HG03354 (cell line): ENCODE measurements around the gene MYL11.

Experiments used
- ATAC-seq: cut with Tn5 transposase; IDR thresholded peaks from one replicate; pipeline ENCODE4 v1.9.1; 2021; ENCODE audit warnings: mild to moderate bottlenecking; ENCODE audit not compliant: unreplicated experiment, poor library complexity, severe bottlenecking

The MYL11 gene

GRCh38 chr16:30369091-30369937 is 5.3 kb upstream of the MYL11 start:
- no peak for ATAC-seq

GRCh38 chr16:30369938-30370455 is 4.6 kb upstream of the MYL11 start:
- ATAC-seq = peak; percentile 16

DNA sequence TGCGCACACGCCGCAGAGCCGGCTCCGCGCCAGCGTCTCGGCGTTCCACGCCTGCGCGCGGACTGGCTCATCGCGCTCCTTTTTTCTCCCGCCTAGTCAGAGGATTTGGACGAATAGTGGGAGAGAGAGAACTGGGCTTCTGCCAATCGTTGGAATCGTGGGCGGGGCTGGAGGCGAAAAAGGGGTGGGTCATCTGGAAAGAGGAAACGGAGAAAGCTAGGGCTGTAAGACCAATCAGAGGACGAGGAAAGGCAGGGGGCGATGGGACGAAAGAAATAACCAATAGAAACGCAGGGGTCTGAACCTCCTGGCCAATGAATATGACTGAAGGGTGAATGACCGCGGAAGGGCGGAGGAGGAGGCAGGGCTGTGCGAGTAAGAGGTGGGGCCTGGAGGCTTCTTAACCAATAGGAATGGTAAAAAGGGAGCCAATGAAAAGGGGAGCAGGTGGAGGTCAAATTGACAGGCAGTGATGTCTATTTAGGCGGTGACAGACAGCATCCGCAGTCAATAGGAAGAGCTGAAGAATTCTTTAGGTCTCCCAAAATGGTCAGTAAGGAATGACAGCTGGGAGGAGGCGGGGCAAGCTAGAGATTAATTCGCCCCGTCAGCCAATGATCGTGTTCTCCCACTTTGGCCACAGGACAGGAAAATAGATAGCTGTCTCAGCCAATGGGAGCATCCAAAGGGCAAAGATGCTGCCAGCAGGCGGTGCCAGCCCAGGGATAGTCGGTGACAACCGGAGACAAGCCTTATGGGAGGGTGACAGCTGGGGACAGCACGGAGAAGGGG is 4.0 kb upstream of the MYL11 start, which contains the start of gene TBC1D10B:
Gene TBC1D10B (minus strand): TSS at position 39 of the 792 bp plus-strand sequence. CDS start 311 bp downstream, outside the sequence.
- peak; percentile 79 for ATAC-seq

- no peak for ATAC-seq
Observed at GRCh38 chr16:30371248-30371816, 3.3 kb upstream of the MYL11 start.

DNA sequence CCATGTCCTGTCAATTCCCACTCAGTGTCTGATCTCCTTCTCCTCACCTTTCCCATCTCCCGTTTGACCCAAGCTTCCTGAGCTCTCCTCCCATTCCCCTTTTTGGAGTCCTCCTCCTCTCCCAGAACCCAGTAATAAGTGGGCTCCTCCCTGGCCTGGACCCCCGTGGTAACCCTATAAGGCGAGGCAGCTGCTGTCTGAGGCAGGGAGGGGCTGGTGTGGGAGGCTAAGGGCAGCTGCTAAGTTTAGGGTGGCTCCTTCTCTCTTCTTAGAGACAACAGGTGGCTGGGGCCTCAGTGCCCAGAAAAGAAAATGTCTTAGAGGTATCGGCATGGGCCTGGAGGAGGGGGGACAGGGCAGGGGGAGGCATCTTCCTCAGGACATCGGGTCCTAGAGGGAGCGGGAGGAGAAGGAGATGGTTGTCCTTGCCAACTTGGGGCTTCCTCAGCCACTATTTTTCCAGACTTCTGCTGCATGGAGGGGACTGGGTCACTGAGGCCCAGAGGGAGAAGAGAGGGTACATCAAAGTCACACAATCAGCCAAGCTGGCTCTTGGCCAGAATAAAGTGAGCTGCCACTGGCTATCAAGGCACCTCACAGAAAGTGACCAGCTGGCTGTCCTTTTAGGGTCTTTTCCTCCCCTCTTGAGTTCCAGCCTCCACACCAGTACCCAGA is 2.4 kb upstream of the MYL11 start:
- ATAC-seq = no peak

DNA sequence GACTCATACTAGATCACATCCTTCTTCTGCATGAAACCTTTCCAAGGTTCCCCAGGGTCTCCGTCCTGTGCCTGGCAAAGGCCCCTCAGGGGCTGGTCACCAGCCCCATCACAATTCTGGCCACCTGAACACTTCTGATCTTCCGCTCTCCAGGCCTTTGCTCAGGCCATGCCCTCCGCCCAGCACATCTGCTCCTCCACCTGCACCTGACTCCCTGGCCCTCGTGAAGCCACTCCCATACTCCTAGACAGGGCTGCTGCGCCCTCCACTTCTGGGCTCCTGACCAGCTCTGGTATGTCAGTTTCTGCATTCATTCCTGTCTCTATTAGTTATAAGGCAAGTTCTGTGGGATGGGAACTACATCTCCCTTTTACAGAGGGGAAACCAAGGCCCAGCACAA is 1.9 kb upstream of the MYL11 start:
- ATAC-seq = no peak

DNA sequence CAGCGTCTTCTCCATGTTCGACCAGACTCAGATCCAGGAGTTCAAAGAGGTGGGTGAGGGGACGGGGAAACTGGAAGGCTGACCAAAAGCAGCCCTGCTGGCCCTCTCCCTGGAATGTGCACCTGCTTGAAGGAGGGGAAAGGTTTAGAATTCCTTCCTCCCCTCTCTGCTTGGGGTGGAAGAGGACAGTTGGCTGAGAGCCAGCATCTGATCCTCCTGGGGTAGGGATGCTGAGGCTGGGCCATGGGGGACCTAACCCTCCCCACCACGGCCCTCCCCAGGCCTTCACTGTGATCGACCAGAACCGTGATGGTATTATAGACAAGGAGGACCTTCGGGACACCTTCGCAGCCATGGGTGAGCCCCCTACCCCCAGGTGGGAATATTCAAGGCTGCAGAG is 1.3 kb downstream of the MYL11 start:
- no peak for ATAC-seq

DNA sequence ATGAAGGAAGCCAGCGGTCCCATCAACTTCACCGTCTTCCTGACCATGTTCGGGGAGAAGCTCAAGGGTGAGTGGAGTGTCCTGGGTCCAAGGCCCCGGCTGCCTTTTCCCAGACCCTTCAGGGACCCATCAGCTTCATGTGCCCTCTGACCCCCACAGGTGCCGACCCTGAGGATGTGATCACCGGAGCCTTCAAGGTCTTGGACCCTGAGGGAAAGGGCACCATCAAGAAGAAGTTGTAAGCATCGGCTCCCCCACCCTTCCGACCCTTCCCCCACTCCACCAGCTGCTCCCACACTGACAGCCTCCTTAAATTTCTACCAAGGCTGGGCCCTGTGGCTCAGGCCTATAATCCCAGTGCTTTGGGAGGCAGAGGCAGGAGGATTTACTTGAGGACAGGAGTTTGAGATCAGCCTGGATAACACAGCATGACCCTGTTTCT is 1.9 kb downstream of the MYL11 start:
- no peak for ATAC-seq

DNA sequence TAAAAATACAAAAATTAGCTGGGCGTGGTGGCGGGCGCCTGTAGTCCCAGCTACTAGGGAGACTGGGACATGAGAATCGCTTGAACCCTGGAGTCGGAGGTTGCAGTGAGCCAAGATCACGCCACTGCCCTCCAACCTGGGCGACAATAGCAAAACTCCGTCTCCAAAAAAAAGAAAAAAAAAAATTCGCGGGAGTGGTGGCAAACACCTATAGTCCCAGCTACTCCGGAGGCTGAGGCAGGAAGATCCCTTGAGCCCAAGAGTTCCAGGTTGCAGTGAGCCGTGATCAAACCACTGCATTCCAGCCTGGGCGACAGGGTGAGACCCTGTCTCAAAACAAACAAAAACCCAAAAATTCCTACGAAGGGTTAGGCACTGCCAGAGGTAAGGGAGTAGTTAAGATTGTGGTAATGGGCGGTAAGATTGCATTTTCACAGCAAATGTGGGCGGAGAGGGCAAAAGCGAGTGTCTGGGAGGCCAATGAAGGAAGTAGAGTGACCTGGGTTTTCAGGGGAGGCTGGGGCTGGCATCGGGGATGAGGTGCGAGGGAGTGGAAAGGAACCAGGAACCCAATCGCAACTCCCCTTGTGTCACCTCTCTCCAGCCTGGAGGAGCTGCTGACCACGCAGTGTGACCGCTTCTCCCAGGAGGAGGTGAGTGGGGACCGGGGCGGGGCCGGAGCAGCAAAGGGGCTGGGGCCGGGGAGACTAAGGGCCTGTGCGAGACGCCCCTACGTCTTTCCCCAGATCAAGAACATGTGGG is 2.6 kb downstream of the MYL11 start:
- ATAC-seq = no peak

DNA sequence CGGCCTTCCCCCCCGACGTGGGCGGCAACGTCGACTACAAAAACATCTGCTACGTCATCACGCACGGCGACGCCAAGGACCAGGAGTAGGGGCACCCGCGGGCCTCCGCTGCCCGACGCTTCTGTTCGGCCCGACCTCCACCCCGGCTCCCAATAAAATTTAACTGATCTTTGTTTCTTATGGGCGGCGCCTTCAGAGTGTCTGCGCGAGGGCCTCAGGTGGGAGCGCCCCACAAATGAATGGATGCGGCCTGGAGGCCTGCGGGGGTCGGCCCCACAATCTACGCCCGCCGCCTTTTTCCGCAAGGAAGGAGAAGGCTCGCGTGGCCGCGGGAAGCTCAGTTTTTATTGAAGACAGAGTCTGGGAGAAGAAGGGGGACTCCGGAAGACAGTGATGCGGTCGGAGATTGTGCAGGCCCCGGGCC is 3.2 kb downstream of the MYL11 start:
- peak; percentile 47 for ATAC-seq

DNA sequence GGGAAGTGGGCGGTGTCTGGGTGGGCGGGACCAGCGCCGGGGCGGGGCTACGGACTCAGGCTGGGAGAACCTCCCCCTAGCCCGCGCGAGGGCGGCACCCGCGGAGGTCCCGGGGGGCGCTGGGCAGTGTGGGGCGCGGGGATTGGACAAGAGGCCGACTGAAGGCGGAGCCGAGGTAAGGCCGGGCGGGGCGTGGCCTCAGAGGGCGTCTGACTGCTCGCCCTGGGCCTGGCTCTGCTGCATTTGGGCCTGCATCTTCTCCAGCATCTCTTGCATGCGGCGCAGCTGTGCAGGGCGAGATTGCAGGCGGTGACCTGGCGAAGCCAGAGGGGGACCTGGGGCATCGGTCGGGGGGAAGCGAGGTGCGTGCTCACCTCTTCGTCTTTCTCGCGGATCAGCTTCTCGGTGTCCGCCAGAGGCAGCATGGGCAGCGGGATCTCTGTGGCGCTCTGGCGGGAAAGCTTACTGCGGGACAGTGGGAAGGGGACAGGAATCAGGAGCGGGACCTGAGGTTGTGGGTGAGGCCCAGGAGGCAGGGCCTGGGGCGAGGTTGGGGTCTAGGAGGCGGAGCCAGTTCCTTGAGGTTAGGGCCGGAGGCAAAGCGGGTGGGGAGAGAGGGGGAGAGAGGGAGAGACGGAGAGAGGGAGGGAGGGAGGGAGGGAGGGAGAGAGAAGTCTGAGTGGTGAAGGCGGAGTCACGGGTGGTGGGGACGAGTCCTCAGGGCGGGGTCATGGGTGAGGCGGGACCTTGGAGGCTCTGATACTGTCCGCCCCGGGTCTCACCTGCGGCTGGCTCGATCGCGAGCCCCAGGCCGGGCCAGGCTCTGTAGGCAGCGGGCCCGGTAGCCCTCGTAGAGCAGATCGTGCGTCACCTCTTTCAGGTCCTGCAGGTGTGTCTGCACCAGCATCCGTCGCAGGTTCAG is 3.9 kb downstream of the MYL11 start:
- peak; percentile 86 for ATAC-seq

- ATAC-seq = peak; percentile 1
Observed at GRCh38 chr16:30379158-30379783, 4.7 kb downstream of the MYL11 start.

GRCh38 chr16:30380072-30380802 is 5.6 kb downstream of the MYL11 start:
- ATAC-seq = no peak

DNA sequence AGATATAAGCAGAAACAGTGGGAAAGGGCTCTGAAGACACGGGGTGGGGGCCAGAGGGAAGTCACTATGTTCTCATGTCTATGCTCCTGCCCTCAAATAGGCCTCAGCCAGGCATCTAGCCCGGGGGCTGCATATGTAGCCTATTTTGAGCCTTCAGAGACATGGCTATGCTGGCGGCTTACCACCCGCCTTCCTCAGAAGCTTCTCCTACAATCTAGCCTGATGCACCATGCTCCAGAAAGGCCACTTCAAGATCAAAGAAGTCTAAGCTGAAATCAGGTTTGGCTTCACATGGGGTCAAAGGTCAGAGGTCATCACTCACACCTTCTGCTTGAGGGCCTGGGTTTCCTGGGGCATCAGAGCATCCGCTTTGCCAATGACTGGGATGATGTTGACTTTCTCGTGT is 6.2 kb downstream of the MYL11 start:
- no peak for ATAC-seq

GRCh38 chr16:30381291-30382041 is 6.9 kb downstream of the MYL11 start:
- no peak for ATAC-seq
